Measurements from ENCODE around the gene MAST4.

GRCh38 chr5:67163863-67164595 lies 567.8 kb downstream of the MAST4 start:
- TF ChIP-seq CTCF (IDR thresholded peaks at IDR 0.05), result no peak
- no peak for TF ChIP-seq POLR2A (IDR thresholded peaks at IDR 0.05)

Measured in tibial nerve (tissue), 3 donors.